HG03175 (cell line): ENCODE measurements around the gene PPM1L.
A peak's percentile ranks its signal among the peaks of the same experiment; 100 is the strongest.

Experiments used
- ATAC-seq: cut with Tn5 transposase; IDR thresholded peaks from one replicate; pipeline ENCODE4 v1.9.1; 2021; ENCODE audit warnings: mild to moderate bottlenecking, moderate library complexity; ENCODE audit not compliant: unreplicated experiment

Gene PPM1L

GRCh38 chr3:160842021-160843005 is 86.3 kb downstream of the PPM1L start:
- no peak for ATAC-seq

- ATAC-seq: no peak
These were observed 95.7 kb downstream of the PPM1L start for GRCh38 chr3:160851629-160852210.

GRCh38 chr3:160852856-160853255 is 96.8 kb downstream of the PPM1L start:
- ATAC-seq: no peak

- no peak for ATAC-seq
These were observed 100.4 kb downstream of the PPM1L start for GRCh38 chr3:160856450-160856849.

GRCh38 chr3:160857476-160858119 is 101.6 kb downstream of the PPM1L start:
- ATAC-seq: no peak

GRCh38 chr3:160860346-160860745 is 104.3 kb downstream of the PPM1L start:
- no peak for ATAC-seq

- ATAC-seq: no peak
These were observed 113.8 kb downstream of the PPM1L start for GRCh38 chr3:160869825-160870224.

GRCh38 chr3:160870327-160870726 is 114.3 kb downstream of the PPM1L start:
- no peak for ATAC-seq

- no peak for ATAC-seq
These were observed 118.7 kb downstream of the PPM1L start for GRCh38 chr3:160874736-160875135.

GRCh38 chr3:160876643-160877042 is 120.6 kb downstream of the PPM1L start:
- ATAC-seq: no peak

- no peak for ATAC-seq
These were observed 123.8 kb downstream of the PPM1L start for GRCh38 chr3:160879859-160880258.

- no peak for ATAC-seq
These were observed 127.3 kb downstream of the PPM1L start for GRCh38 chr3:160883373-160883772.

GRCh38 chr3:160885791-160886286 is 129.8 kb downstream of the PPM1L start:
- ATAC-seq: peak; percentile 24

- peak; percentile 64 for ATAC-seq
These were observed 130.4 kb downstream of the PPM1L start for GRCh38 chr3:160886421-160886820.

GRCh38 chr3:160893207-160893606 is 137.2 kb downstream of the PPM1L start:
- no peak for ATAC-seq

- ATAC-seq: no peak
These were observed 148.7 kb downstream of the PPM1L start for GRCh38 chr3:160904691-160905090.

GRCh38 chr3:160906646-160907045 is 150.6 kb downstream of the PPM1L start:
- ATAC-seq: no peak

- no peak for ATAC-seq
These were observed 153.9 kb downstream of the PPM1L start for GRCh38 chr3:160909917-160910316.

GRCh38 chr3:160911411-160911810 is 155.4 kb downstream of the PPM1L start:
- ATAC-seq: no peak

GRCh38 chr3:160916472-160916871 is 160.4 kb downstream of the PPM1L start:
- ATAC-seq: no peak

GRCh38 chr3:160919942-160920341 is 163.9 kb downstream of the PPM1L start:
- no peak for ATAC-seq
